Spleen (tissue), 11 donors: ENCODE data around the gene PLCB4. TPM values are rescaled to one million over a fixed set of nuclear protein-coding genes. Genes with fewer than 3 reads are reported as not detected.

Experiments
- DNase-seq: peaks from one replicate; pipeline ENCODE4 v3.0.0-alpha.2; 2020
- H3K27ac ChIP-seq, 8 donors: fragments of 200-600 bp; sonication (generic) in 7 of 8; 1 replicate in 4 of 8; 2 replicates in 4 of 8; pipeline versions ENCODE4 v1.5.0 to v1.8.0; 2016 to 2021; ENCODE audit warnings: inconsistent platforms in 4 of 8, mild to moderate bottlenecking in 4 of 8, moderate library complexity in 1 of 8
- H3K27me3 ChIP-seq, 7 donors: fragments of 200-600 bp; sonication (generic) in 6 of 7; replicated peaks in 1 of 7; 1 replicate in 4 of 7; 2 replicates in 3 of 7; pipeline versions ENCODE4 v1.5.0 to v1.8.0; 2016 to 2021; ENCODE audit warnings: inconsistent platforms in 3 of 7, mild to moderate bottlenecking in 1 of 7
- H3K36me3 ChIP-seq, 6 donors: fragments of 200-600 bp; sonication (generic) in 5 of 6; 1 replicate in 4 of 6; 2 replicates in 2 of 6; pipeline versions ENCODE4 v1.5.0 to v1.8.0; 2016 to 2021; ENCODE audit warnings: inconsistent platforms in 2 of 6
- H3K4me1 ChIP-seq, 6 donors: fragments of 200-600 bp; sonication (generic) in 5 of 6; 1 replicate in 3 of 6; 2 replicates in 3 of 6; pipeline versions ENCODE4 v1.5.0 to v1.8.0; 2016 to 2021; ENCODE audit warnings: inconsistent platforms in 3 of 6
- H3K4me3 ChIP-seq, 8 donors: fragments of 200-600 bp; sonication (generic) in 7 of 8; 1 replicate in 4 of 8; 2 replicates in 4 of 8; pipeline versions ENCODE4 v1.5.0 to v1.8.0; 2016 to 2021; ENCODE audit warnings: inconsistent platforms in 4 of 8, mild to moderate bottlenecking in 4 of 8, moderate library complexity in 2 of 8
- H3K9me3 ChIP-seq, 8 donors: fragments of 200-600 bp; sonication (generic) in 7 of 8; 1 replicate in 4 of 8; 2 replicates in 4 of 8; pipeline versions ENCODE4 v1.5.0 to v1.8.0; 2016 to 2021; ENCODE audit warnings: inconsistent platforms in 4 of 8
- CTCF ChIP-seq, 11 experiments: fragments of 200-600 bp in 7 of 11; fragments of 450-650 bp in 4 of 11; sonication (generic) in 4 of 11; IDR thresholded peaks in 8 of 11; conservative IDR thresholded peaks in 3 of 11; 1 replicate in 7 of 11; 2 replicates in 4 of 11; pipeline versions ENCODE4 v1.4.0 to v1.8.0; 2016 to 2021; ENCODE audit warnings: antibody characterized with exemption in 11 of 11, inconsistent platforms in 4 of 11, mild to moderate bottlenecking in 1 of 11
- POLR2A ChIP-seq, 3 donors: fragments of 450-650 bp; IDR thresholded peaks; one replicate each; pipeline ENCODE4 v1.5.1; 2017; ENCODE audit warnings: antibody characterized with exemption in 3 of 3, mild to moderate bottlenecking in 1 of 3
- POLR2AphosphoS5 ChIP-seq, 3 donors: sonication (generic); formaldehyde crosslinking; IDR thresholded peaks; one replicate each; pipeline ENCODE4 v1.5.1; 2017; ENCODE audit warnings: antibody characterized with exemption in 3 of 3
- WGBS, 5 donors: extraction: QIAGEN DNeasy Blood & Tissue Kit in 3 of 5; methylation state at CpG; one replicate each; pipeline versions ENCODE4 v1.1.5 to v1.1.7; 2013 to 2018; 5-methylcytosine and 5-hydroxymethylcytosine counted together
- intact Hi-C: fragments of 100-400 bp; cut with DNase I; formaldehyde crosslinking; loops from one replicate; pipeline ENCODE4 v1.15.0; 2023; ENCODE audit warnings: low total_unique reads
- polyA plus RNA-seq, 3 donors: library from polyadenylated mRNA; stranded (reverse); fragments of 200-250 nt; gene quantifications; one replicate each; pipeline ENCODE4 v1.2.1, GENCODE V29; 2013
- total RNA-seq, 7 donors: library from RNA; depleted of rRNA in 3 of 7; stranded (reverse); fragments of >200 nt in 3 of 7; fragmentation: NEBNext Ultra II Directional in 4 of 7; extraction: Animal tissue kit (Norgen Biotek cat#: 25700) in 4 of 7; gene quantifications; one replicate each; pipeline versions ENCODE4 v1.1.0 to v1.2.1, GENCODE V29; 2016 to 2021
- donor health status: healthy with polysubstance abuse.
- donor health status: DM: no; HTN: no; CAD: no; lungs with moderate emphysema.
- donor health status: DM: no; HTN: no; CAD: no.
- donor health status: Bipolar disorder and iron deficiency.
- donor health status: healthy.
- donor health status: DM: no; HTN: no; CAD: no.
- donor health status: DM: yes; HTN: yes; CAD: no.

Gene PLCB4
- total and polyA plus RNA-seq, 10 donors = 0.43 to 4.9 (median 1.6) TPM

- Histone ChIP-seq H3K9me3 (no peaks in the 10 kb centered on the region), H3K36me3 (no peaks in the 10 kb centered on the region), H3K27me3 (no peaks in the 10 kb centered on the region), H3K4me1 (peaks cover 0 to 9% (median 2%) of the 10 kb centered on the region in 6 donors), H3K4me3 (no peak overlapping the region), H3K27ac (no peak overlapping the region)
- intact Hi-C loops = loop anchor here (2.0 to 10.0 kb wide), 2 partner anchors 505 to 569 kb away; no protein-coding TSS in a partner anchor
- WGBS, 5 donors = 53 to 70% (median 64%) methylated on average over 14 of the region's 14 CpGs
- no peak for DNase-seq
- TF ChIP-seq POLR2A (IDR thresholded peaks at IDR 0.05) (no peak), CTCF (IDR thresholded peaks at IDR 0.05 in 8 of 11, conservative IDR thresholded peaks at IDR 0.05 in 3 of 11) (peak in 6 of 11 experiments; percentile 11 to 41 (median 23)), POLR2AphosphoS5 (IDR thresholded peaks at IDR 0.05) (no peak)
Measured at GRCh38 chr20:9359561-9360308, 290.8 kb downstream of the PLCB4 start.

- Histone ChIP-seq H3K27me3 (no peaks in the 10 kb centered on the region), H3K4me1 (peaks cover 0 to 9% (median 2%) of the 10 kb centered on the region in 6 donors), H3K27ac (no peak overlapping the region), H3K4me3 (no peak overlapping the region), H3K9me3 (no peaks in the 10 kb centered on the region), H3K36me3 (no peaks in the 10 kb centered on the region)
- TF ChIP-seq POLR2AphosphoS5 (IDR thresholded peaks at IDR 0.05) = no peak
- TF ChIP-seq POLR2A (IDR thresholded peaks at IDR 0.05) = no peak
- TF ChIP-seq CTCF (IDR thresholded peaks at IDR 0.05 in 8 of 11, conservative IDR thresholded peaks at IDR 0.05 in 3 of 11) = no peak
- WGBS, 5 donors = 70 to 87% (median 81%) methylated on average over 1 of the region's 1 CpG
- intact Hi-C loops = no loop called here
- no peak for DNase-seq
Measured at GRCh38 chr20:9360431-9360830, 291.5 kb downstream of the PLCB4 start.

GRCh38 chr20:9363673-9364072, 294.8 kb downstream of the PLCB4 start:
- 68 to 81% (median 79%) methylated on average over 2 of the region's 2 CpGs for WGBS, 5 donors
- no peak overlapping the region for H3K4me3 ChIP-seq
- no peak overlapping the region for H3K27ac ChIP-seq
- DNase-seq = no peak
- H3K9me3 ChIP-seq = no peaks in the 10 kb centered on the region
- H3K36me3 ChIP-seq = no peaks in the 10 kb centered on the region
- no peaks in the 10 kb centered on the region for H3K27me3 ChIP-seq
- H3K4me1 ChIP-seq = peaks cover 0 to 9% (median 2%) of the 10 kb centered on the region in 6 donors
- intact Hi-C loops = no loop called here
- TF ChIP-seq POLR2AphosphoS5 (IDR thresholded peaks at IDR 0.05) = no peak
- no peak for TF ChIP-seq CTCF (IDR thresholded peaks at IDR 0.05 in 8 of 11, conservative IDR thresholded peaks at IDR 0.05 in 3 of 11)
- TF ChIP-seq POLR2A (IDR thresholded peaks at IDR 0.05) = no peak

GRCh38 chr20:9367328-9367727, 298.4 kb downstream of the PLCB4 start:
- Histone ChIP-seq H3K9me3 (no peaks in the 10 kb centered on the region), H3K4me3 (no peak overlapping the region), H3K36me3 (no peaks in the 10 kb centered on the region), H3K4me1 (no peaks in the 10 kb centered on the region), H3K27ac (no peak overlapping the region), H3K27me3 (no peaks in the 10 kb centered on the region)
- no peak for TF ChIP-seq POLR2A (IDR thresholded peaks at IDR 0.05)
- TF ChIP-seq CTCF (IDR thresholded peaks at IDR 0.05 in 8 of 11, conservative IDR thresholded peaks at IDR 0.05 in 3 of 11) = no peak
- no peak for TF ChIP-seq POLR2AphosphoS5 (IDR thresholded peaks at IDR 0.05)
- intact Hi-C loops = no loop called here
- no peak for DNase-seq
